GM21447 (cell line): Measurements from ENCODE around the gene COBL.

Source experiments
- ATAC-seq: cut with Tn5 transposase; IDR thresholded peaks from one replicate; pipeline ENCODE4 v1.9.1; 2021; ENCODE audit not compliant: unreplicated experiment

Gene COBL

GRCh38 chr7:51235593-51236313, 80.9 kb downstream of the COBL start:
- ATAC-seq, result no peak

DNA sequence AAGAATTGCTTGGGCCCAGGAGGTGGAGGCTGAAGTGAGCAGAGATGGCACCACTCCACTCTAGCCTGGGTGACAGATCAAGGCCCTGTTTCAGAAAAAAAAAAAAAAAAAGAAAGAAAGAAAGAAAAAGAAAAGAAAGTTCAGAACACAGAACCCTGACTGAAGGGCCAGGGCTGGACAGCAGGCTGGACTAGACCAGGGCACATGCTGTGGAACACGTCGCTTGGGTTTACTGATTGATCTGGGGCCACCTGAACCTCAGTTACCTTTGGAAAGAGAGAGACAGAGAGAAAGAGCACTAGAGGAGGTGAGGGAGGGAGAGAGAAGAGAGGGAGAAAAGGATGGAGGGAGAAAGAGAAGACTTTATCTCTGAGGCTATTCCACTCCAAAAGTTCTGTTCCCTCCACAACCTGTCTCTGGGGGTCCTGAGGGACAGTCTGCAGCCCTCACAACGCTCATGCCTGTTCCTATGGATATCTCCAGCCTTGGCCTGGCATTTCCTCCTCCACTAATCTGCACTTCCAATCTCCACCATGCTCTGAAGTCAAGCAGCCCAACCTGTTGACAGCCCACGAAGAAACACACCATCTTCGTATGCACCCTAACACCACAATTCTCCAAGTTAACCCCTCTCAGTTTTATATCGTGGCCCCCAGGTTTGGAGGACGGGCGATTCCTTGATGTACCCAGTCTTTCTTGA, 81.8 kb downstream of the COBL start:
- ATAC-seq, result no peak

DNA sequence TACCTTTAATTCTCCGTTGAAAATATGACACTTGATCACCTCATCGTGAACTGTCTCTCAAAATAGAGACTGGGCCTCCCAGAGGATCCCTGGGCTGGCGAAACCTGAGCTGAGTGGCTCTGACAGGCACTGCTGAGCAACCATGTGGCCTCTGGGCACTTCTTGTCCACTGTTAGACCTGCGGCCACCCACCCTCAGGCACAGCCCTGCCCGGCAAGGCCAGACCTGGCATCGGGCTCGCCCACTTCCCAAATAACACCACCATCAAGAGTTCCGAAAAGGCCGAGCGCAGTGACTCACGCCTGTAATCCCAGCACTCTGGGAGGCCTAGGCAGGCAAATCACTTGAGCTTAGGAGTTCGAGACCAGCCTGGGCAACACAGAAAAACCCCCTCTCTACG, 82.5 kb downstream of the COBL start:
- ATAC-seq, result no peak

DNA sequence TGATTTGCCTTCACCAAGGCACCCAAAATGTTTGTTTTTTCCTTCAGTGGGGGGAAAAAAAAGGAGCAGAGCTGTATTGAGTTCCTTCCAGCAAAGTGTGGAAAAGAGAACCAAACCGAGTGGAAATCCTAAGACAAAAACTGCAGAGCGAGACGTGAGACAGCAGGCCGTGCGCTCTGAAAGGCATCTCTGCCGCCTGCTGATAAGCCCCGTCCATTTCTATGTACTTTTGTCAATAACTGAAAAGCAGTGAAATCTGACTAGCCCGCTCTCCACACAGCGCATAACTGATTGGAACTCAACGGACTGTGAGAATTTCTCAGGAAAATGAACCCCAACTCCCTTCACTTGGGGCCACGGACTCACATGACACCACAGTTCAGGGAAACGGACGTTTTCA, 83.2 kb downstream of the COBL start:
- ATAC-seq, result no peak

DNA sequence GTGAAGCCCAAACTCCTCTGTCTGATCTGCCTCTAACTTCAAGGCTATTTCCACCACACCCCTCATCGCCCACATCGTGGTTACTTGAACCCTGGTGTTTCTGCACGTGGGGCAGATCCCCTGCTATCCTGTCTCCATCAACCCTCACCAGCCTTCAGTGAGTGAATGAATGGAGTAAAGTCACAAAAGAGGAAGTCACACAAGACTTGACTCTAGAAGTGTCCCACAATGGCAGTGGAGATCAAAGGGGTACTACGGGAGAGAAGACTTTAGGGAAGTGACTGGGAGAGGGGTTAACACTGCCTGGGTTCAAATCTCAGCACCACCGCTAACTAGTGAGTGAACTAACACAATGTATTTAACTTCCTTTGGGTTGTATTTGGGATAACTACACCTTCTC, 85.9 kb downstream of the COBL start:
- ATAC-seq, result no peak

- no peak for ATAC-seq
Measured at GRCh38 chr7:51230324-51230625, 86.3 kb downstream of the COBL start.

- ATAC-seq, result no peak
Measured at GRCh38 chr7:51229620-51230323, 86.8 kb downstream of the COBL start.

GRCh38 chr7:51229106-51229537, 87.5 kb downstream of the COBL start:
- no peak for ATAC-seq

DNA sequence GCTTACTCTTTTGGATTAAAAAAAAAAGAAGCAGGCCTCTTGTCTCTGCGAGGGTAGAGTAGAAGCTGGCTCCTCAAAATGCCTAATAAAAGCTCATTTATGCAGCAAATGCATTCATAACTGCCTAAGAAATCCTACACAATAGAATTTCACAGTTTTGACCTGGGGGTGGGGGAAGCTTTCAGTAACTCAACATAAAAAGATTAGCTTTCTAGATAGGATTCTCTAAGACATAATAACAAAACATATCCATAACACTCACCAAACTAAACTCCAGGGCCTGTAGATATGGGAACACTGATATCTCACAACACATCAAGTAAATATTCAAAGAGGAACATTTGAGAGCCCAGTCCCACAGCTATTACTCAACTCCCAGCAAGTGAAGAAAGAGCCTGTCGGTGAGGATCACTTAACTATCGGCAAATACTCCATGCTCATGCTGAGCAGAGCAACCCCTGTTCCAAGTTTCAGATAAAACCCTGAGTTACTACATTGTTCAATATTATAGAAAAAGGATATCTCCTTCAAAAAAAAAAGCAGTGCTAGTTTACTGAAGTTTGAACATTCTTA, 88.1 kb downstream of the COBL start:
- no peak for ATAC-seq

DNA sequence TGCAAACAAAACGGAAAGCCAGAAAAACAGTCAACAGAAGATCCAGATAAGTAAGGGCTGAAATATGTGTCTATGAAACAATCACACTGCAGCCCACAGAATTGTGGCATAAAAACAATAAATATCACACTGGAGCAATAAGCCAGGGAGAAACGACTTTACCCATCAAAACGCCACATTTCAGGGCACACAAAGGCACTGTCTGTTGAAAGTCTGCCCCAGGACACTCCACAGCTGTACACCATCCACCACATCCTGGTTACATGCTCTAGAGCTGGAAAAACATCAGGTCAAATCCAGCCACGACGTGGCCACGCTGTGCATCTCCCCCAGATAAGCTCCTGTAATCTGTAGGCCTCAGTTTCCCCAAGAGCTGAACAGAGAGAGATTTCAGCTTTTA, 88.7 kb downstream of the COBL start:
- no peak for ATAC-seq

GRCh38 chr7:51226916-51227535, 89.6 kb downstream of the COBL start:
- no peak for ATAC-seq

DNA sequence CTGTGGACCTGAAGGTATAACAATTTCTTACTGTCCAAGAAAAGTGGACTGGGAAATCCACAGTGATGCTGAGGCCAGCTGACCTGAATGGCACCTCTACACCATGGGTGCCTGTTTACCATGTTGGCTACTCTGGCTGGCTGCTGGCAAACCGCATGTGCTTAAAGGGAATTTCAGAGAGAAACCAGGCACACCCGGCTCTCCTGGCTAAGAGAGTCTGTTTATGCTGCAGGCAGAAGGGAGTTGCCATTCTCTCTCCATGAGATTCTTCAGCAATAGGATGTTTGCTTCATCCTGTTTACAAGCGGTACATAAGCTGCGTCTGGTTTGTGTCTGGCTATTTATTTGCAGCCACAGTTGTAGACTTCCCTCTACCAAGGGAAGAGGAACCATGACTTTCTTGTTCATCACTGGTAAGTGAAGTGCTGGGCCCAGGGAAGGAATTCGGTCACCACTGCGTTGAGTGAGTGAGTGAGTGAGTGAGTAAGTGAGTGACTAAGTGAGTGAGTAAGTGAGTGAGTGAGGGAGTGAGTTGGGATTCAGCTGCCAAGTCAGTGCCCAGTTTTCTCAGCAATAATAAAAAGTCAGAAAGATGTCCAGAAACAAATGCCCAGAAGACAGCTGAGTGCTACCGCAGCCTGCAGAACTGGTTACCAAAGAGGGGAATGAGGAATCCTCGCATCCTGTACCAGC, 90.4 kb downstream of the COBL start:
- no peak for ATAC-seq

DNA sequence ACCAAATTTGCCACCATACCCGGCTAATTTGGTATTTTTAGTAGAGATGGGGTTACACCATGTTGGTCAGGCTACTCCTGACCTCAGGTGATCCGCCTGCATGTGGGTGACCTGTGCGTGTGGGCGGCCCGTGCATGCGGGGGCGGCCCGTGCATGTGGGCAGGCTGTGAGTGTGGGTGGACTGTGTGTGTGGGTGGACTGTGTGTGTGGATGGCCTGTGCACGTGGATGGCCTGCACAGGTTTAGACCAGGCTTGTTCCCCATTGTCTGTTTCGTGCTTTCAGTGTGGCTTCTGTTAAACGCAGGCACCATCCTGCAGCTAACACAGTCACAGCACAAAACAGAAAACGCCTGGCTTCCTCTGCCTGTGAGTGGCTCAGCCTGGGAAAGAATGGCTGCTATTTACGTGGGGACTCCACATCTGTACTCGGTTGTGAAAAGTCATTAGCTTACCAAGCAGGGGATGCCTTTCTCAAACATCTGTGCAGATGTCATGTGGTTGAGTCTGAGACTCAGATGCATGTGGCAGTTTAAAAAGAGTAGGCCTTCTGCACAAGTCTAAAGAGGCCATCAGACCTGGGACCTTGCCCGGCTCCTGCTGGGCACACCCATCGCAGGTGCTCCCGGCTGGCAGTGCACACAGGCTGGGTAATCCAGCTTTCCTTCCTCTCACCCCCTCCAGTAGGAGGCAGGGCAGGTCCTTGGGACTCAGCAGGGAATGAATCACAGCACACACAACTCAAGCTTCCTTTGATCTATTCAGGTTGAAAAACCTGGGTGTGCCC, 91.6 kb downstream of the COBL start:
- ATAC-seq, result no peak

GRCh38 chr7:51223505-51223904, 93.1 kb downstream of the COBL start:
- ATAC-seq, result no peak

DNA sequence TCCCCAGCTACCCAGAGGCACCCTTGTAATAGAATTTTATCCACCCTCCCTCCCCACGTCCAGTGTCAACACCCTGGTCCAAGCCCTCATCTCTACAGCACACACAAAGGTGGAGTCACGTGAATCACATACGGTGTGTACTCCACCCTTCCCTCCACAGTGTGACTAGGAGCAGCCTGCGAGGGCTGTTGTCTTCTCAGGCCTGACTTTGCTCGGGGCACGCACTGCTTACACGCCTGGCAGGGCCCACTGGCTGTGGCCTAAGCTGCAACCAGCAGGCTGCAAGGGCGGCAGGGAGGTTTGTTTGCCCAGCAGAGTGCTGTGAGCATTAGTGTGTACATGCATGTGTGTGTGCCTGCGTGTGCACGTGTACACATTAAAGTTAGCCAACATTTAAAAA, 93.7 kb downstream of the COBL start:
- ATAC-seq, result no peak

DNA sequence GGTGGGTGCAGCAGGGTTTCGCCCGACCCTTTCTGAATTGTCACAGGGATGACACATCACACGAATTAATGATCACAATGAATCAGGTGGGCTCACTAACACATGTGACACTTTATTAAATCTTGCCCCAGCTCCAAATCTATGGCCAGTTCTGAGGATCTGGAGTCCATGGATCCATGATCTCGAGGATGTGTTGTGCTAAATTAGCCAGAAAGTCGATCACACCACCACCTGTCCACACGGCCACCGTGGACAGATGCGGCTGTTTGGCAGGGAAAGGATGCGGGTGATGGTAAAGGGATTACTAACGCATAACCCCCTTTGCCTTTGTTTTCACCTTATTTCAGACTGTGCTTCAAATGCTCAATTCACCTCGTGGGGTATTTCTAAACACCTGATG, 96.4 kb downstream of the COBL start:
- ATAC-seq, result no peak

DNA sequence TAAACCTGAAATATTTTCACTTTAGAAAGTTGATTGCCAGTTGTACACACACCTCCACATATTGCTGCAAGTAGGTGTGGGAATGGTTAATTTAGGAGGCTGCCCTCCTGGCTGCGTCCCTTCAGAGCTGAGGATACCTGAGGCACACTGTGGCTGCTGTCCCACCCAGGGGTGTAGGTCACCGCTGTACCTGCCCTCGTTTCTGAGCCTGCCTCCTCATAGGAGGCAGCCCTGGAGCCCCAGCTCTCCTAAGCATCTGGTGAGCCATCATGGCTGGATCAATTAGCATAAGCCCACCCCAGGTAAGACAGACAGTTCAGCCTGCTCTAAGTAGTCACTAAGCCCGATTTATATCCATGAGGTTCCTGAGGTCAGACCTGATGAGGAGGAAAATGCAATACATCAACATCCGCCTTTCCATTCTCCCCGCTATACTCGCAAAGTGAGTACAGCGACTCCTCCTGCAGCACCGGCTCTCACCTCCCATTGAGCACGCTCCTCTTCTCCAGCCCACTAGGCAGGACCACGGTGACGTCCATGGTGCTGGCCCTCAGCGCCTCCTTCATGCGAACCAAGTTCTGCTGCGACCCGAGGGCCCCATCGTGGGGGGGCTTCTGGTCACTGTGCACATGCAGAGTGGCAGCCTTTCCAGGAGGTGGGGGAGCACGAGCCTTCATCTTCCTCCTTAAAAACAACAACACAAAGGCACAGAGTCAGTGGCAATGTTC, 97.2 kb downstream of the COBL start:
- ATAC-seq, result no peak

DNA sequence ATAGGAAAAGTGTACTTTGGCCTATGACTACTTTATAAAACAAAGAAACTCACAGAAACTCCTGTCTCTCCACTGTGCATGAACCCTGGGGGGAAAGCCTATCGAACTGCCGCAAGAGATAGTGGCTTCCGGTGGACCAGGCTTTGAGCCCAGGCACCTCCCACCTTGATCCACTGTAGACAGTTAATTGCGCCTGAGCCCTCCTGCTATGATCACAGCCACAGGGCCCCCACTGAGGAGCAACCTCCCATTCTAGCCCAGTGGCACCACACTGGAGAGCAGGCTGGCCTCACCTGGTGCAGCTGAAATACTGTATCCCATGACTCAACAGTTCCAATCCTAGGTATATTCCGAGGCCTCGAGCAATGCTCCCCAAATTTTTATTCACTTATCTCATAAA, 98.8 kb downstream of the COBL start:
- ATAC-seq, result no peak

DNA sequence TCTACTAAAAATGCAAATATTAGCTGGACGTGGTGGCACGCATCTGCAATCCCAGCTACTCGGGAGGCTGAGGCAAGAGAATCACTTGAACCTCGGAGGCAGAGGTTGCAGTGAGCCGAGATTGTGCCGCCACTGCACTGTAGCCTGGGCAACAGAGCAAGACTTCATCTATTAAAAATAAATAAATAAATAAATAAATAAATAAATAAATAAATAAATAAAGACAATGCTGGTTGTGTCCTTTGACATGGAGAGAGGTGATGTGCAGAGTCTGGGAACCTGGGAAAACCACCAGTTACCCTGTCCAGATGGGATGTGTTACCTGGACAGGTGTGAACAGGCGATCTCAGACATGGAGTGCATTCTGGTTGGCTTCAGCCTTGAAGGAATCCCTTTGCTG, 102.5 kb downstream of the COBL start:
- no peak for ATAC-seq

- no peak for ATAC-seq
Measured at GRCh38 chr7:51213618-51214017, 103.0 kb downstream of the COBL start.
